NCI-H2029 treated with DMSO at 0.1 percent for 48 hours (cell line): ENCODE results near the gene SLC32A1.

Source experiments
- DNase-seq: peaks from one replicate; lab custom pipeline; 2025; lab: John Stamatoyannopoulos, UW

SLC32A1 gene, protein sequence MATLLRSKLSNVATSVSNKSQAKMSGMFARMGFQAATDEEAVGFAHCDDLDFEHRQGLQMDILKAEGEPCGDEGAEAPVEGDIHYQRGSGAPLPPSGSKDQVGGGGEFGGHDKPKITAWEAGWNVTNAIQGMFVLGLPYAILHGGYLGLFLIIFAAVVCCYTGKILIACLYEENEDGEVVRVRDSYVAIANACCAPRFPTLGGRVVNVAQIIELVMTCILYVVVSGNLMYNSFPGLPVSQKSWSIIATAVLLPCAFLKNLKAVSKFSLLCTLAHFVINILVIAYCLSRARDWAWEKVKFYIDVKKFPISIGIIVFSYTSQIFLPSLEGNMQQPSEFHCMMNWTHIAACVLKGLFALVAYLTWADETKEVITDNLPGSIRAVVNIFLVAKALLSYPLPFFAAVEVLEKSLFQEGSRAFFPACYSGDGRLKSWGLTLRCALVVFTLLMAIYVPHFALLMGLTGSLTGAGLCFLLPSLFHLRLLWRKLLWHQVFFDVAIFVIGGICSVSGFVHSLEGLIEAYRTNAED

DNA sequence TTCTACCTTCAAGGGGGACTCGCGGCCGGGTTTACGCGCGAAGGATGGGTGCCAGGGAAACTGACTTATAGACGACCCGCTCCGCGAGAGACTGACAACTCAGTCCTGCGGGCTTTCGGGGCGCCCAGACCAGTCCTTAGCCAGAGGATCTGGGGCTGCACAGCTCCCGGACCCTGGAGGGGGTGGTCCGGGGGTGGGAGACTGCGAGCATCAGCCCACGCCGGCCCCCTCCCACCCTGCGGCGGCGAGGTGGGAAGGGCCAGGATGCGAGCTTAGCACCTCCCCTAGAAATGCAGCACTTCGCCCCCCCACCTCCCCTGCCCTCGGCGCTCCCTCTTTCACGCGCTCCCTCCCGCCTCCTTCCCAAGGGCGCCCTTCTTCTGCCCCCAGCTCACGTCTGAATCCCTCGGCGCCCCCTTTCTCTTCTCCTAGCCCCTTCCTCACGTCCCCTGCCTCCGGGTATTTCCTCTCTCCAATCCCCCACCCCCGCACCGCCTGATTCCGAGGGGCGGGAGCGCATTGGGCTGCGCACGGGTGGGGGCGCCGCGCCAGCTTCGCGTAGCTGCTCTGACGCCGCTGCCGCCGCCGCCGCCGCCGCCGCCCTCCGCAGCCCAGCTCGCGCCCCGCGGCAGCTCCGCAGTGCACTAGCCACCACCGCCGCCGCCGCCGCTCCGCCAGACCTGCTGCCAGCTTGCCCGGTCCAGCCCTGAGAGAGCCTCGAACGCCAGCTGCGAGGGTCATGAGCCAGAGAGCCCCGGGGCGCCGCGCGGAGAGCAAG lies at the start of gene SLC32A1:
SLC32A1 (plus strand) TSS at position 639 of the 778 bp plus-strand sequence. CDS start 239 bp downstream, outside the sequence.
- no peak for DNase-seq

DNA sequence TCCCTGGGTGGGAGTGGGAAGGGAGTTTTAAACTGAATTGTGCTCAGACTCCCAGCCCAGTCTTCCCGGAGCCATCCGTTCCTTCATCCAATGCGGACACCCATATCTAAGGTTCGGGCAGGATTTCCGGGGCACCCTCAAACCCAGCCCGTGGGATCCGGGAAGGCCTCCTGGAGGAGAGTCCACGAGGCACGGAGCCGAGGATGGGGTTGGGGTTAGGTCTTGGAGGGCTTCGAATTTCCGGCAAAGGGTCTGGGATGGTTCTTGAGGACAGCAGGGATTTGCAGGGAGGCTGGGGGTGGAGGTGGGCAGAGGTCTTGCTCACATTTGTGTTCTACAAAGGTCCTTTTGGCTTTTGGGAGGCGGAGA lies 49.5 kb upstream of the SLC32A1 start:
- DNase-seq = no peak

GRCh38 chr20:38676576-38676975 lies 47.7 kb upstream of the SLC32A1 start:
- no peak for DNase-seq

DNA sequence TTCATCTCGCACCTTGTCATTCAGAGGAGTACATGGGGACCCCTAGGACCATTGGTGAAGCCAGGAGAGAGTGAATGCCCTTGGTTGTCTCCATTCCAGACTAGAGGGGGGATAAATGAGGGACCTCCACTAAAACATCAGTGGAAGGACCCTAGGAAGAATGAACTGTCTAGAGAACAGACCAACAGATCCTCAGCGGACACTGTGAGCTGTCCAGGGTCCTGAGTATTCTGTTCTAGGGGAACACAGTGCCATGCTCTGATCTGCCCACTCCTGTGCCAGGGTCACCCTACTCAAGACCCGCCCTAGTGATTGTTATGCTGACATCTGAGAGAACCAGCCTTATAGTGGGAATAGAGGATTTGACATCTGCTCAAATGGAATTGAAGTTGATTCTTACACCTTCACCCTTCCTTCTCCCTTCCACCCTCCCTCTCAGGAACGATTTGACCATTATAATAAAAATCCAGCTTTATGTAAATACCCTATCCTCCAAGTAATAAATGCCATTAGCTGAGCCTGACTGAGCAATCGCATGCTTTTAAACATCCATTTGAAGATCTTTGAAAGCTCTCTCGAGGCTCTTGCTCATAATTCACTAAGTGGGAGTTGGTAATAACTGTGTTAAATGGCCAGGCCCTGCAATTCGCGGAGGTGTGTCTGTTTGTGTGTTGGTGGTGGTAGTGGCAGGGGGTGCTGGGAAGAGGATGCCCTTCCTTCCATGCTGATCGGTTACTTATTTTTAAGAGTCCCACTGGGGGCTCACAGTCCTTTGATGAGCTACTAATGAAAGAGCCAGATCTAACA lies 43.6 kb upstream of the SLC32A1 start:
- DNase-seq = no peak

DNA sequence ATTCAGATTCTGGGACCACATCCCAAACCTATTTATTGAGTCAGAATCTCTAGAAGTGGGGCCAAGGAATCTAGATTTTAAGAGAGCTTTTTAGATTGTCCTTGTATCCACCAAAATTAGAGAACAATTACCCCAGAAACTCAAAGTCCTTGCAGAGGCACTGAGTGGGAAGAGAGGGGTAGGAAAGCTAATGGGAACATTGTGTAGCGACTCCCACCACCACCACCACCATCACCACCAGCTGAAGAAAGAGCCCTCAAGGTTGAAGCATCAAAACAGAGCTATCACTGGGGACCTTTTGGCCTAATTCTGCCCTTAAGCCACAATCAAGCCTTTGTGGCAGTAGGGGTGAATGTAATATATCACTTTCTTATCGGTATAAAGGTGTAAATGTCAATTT lies 39.0 kb upstream of the SLC32A1 start:
- DNase-seq = no peak

DNA sequence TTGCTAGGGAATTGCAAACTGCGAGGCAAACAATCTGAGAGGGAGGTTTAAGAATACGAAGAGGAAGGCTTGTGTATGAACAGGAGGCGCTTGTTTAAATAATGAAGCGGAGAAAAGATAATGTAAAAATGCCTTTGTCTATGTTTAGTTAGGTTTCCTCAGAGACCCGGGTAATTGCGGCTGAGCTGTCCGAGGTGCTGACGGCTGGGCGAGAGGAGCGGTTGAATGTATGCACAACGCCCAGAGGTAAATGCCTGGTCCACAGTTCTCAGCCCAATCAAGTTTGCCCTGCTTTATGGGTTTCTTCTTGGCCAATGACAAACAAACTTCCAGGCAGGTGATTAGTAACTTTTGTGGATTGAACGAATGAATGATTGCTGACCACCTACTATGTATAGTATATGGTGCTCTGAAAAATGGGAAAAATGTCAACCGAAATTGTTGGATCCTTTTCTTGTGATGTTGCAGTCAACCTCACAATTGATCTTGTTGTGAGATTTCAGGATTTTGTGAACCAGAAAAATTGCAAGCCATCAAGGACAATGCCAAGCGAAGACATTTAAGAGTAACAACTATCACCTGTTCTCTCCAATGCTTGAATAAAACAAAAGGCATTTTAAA lies 38.3 kb upstream of the SLC32A1 start:
- no peak for DNase-seq

- DNase-seq = no peak
These were observed 31.6 kb upstream of the SLC32A1 start for GRCh38 chr20:38692436-38693411.

GRCh38 chr20:38697306-38697705 lies 27.0 kb upstream of the SLC32A1 start:
- no peak for DNase-seq

GRCh38 chr20:38698541-38698940 lies 25.7 kb upstream of the SLC32A1 start:
- DNase-seq = no peak

DNA sequence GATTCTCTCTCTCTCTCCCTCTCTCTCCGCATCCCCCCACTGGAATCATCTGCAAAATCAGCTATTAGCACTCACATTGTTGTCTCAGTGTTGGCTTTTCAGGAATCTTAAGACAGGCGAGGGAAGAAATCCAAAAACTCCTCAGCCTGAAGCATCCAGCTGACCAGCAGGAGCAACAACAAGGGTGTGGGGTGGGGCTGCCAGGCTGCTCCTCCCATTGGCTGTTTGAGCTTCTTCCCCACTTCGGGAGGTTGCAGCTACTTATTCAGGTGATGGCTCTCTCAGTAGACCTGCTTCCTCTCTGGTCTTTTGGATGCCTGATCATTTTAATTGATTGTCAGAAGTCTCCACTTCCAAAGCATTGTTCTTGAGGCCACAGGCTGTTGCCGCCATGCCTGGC lies 24.1 kb upstream of the SLC32A1 start:
- DNase-seq = no peak

- DNase-seq = no peak
These were observed 23.4 kb upstream of the SLC32A1 start for GRCh38 chr20:38700926-38701325.

DNA sequence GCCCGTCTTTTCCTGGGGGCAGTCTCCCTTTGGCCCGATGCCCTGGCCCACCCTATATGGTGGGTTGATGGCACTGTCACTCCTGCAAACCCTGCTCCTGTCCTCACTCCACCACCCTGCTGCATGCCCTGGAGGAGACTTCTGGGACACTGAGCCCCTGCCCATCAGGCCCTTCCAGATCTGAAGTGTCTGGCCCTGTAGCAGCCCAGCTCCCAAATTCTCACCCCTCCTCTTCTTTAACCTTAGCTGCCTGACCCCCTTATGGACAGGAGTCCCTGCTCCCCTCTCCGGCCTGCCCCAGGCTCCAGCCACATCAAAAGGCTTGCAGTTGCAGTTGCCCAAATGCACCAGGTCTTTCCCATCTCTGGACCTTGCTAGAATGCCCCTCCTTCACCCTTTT lies 20.8 kb upstream of the SLC32A1 start:
- DNase-seq = no peak

GRCh38 chr20:38704136-38704535 lies 20.1 kb upstream of the SLC32A1 start:
- DNase-seq = no peak

DNA sequence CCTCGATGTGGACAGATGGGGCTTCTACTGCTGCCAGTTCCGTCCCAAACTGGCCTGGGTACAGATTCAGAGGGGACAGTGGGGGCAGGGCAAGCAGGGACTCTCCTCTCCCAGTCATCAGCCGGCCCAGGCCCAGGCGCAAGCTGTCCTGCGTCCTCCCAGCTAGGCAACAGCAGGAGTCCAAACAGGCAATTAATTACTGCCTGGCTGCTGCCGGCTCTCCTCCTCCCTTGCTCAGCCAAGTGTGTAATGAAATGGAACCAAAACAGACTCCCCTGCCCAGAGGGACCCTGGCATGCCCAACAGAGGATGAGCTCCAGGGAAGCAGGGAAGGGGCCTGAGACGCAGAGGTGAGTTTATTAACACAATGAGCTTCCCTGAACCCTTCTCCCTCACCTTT lies 17.8 kb upstream of the SLC32A1 start:
- DNase-seq = no peak

DNA sequence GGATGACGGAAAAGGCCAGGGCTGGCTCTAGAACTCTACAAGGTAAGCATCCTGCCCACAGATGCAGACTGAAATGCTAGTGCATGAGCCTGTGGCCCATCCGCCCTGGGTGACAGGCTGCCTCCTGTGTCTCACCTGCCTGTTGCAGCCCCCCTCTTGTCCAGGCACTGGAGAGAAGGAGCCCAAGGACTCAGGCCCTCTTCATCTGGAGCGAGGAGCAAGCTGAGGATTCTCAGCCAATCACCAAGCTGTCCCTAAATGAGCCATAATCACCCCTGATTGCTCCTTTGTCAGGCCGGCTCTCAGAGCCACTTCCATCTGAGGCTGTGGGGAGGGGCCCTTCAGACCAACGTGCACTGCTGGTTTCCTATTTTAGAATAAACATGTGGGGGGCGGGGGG lies 10.0 kb upstream of the SLC32A1 start:
- no peak for DNase-seq

GRCh38 chr20:38715646-38716045 lies 8.6 kb upstream of the SLC32A1 start:
- no peak for DNase-seq

DNA sequence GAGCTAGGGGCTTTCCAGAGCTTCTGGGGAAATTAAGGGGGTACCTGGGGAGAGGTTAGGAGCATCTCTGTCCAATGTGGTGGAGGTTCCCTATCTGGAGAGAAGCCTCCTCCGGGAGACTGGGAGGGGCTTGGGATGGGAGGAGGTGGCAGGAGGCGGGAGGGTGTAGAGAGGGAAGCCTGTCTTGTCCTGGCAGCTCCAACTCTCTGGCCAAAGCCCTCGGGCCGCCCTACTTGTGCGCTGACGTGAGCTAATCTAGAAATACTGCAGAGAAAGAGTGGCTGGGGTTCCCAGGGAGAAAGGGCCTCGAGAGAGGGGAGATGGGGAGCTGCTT lies 1.6 kb upstream of the SLC32A1 start:
- no peak for DNase-seq

DNA sequence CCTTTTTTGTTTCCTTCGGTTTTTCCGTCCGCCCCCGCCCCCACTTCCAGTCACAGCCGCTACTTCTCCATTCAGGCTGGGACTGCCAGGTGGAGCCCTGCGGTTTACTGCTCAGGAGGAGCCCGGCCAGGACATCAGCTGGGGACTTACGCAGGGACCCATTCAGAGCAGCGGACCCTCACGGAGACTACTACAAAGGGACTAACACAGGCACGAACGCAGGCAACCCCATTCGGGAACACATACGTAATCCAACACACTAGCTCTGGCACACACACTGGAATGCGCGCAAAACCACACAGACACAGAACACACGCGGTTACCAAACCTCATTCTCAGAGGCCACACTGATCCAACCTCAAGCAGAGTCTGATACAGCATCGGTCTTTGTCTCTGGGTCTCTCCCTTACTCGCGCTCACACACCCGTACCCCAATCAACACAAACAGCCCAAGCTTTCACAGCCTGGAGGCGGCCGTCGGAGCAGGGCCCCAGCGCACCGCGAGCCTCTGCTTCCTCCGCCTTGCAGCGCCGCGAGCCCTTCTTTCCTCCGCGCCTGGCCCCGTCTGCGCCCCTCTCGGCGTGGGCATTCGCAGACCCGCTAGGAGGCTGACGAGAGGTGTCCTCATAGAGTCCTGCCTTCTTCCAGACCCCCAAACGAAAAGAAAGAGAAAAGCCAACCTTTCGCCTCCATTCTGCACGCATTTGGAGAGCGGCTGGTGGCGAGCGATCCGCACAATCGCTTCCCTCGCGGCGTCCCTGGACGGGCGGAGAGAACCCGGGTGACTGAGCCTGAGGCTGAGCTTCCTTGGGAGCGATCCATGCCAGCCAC lies 1.1 kb upstream of the SLC32A1 start:
- no peak for DNase-seq

- no peak for DNase-seq
These were observed 401 bp downstream of the SLC32A1 start for GRCh38 chr20:38724626-38725147.
